Ovary (tissue), 9 donors: ENCODE data around the gene SYPL1. TPM values are rescaled to one million over a fixed set of nuclear protein-coding genes. Genes with fewer than 3 reads are reported as not detected.

Experiments used
- DNase-seq, 5 donors: peaks; one replicate each; pipeline ENCODE4 v3.0.0-alpha.2; 2019 to 2020
- H3K27ac ChIP-seq, 2 donors: fragments of 200-600 bp; one replicate each; pipeline versions ENCODE4 v1.5.1 to v1.8.0; 2019 to 2022
- H3K27me3 ChIP-seq: fragments of 200-600 bp; one replicate; pipeline ENCODE4 v1.8.0; 2022
- H3K36me3 ChIP-seq: fragments of 200-600 bp; sonication (generic); one replicate; pipeline ENCODE4 v1.5.1; 2019
- H3K4me1 ChIP-seq: one replicate; pipeline ENCODE4 v1.8.1; 2013; ENCODE audit warnings: mild to moderate bottlenecking, moderate library complexity; ENCODE audit not compliant: insufficient read depth
- H3K4me3 ChIP-seq: fragments of 200-600 bp; sonication (generic); one replicate; pipeline ENCODE4 v1.5.1; 2017
- H3K9me3 ChIP-seq, 2 donors: fragments of 200-600 bp in 1 of 2; sonication (generic) in 1 of 2; one replicate each; pipeline versions ENCODE4 v1.5.1 to v1.8.1; 2013 to 2019; ENCODE audit warnings: mild to moderate bottlenecking in 1 of 2, moderate library complexity in 1 of 2
- CTCF ChIP-seq, 3 donors: fragments of 450-650 bp in 2 of 3; fragments of 200-600 bp in 1 of 3; IDR thresholded peaks; one replicate each; pipeline versions ENCODE4 v1.5.1 to v1.8.0; 2016 to 2022; ENCODE audit warnings: antibody characterized with exemption in 3 of 3, mild to moderate bottlenecking in 1 of 3
- EP300 ChIP-seq: sonication (generic); formaldehyde crosslinking; IDR thresholded peaks from one replicate; pipeline ENCODE4 v1.6.1; 2017; ENCODE audit warnings: antibody characterized with exemption
- POLR2A ChIP-seq: fragments of 450-650 bp; IDR thresholded peaks from one replicate; pipeline ENCODE4 v1.6.1; 2017; ENCODE audit warnings: antibody characterized with exemption, mild to moderate bottlenecking, moderate library complexity
- WGBS, 3 donors: extraction: QIAGEN DNeasy Blood & Tissue Kit in 1 of 3; methylation state at CpG; one replicate each; pipeline versions ENCODE4 v1.1.5 to v1.1.7; 2013 to 2017; 5-methylcytosine and 5-hydroxymethylcytosine counted together
- intact Hi-C, 4 donors: fragments of 100-400 bp; cut with DNase I; formaldehyde crosslinking; loops; one replicate each; pipeline versions ENCODE4 v1.11.0 to v1.15.1; 2022 to 2023
- polyA plus RNA-seq, 2 donors: library from polyadenylated mRNA; stranded (reverse); fragments of 200-250 nt in 1 of 2; fragments of 350-450 nt in 1 of 2; fragmentation: Illumina TruSeq in 1 of 2; extraction: RNeasy Lipid Tissue Mini Kit (QIAGEN cat#74804) in 1 of 2; gene quantifications; one replicate each; pipeline ENCODE4 v1.2.3, GENCODE V29; 2013 to 2014
- total RNA-seq, 7 donors: library from RNA; depleted of rRNA in 2 of 7; stranded (reverse); fragments of >200 nt in 2 of 7; fragmentation: NEBNext Ultra II Directional in 3 of 7; extraction: Animal tissue kit (Norgen Biotek cat#: 25700) in 3 of 7; gene quantifications; one replicate each; pipeline versions ENCODE4 v1.1.0 to v1.2.4, GENCODE V29; 2016 to 2023
- donor health status: DM: no; HTN: no; CAD: no; lungs with moderate emphysema.
- donor health status: DM: no; HTN: no; CAD: no.
- donor health status: Bipolar disorder and iron deficiency.
- donor health status: DM: yes; HTN: yes; CAD: no.
- donor health status: DM: no; HTN: no; CAD: no.
- donor health status: DM: yes; HTN: yes; CAD: no.

Gene SYPL1
- total and polyA plus RNA-seq, 9 donors: 71.5 to 127 (median 83.5) TPM

GRCh38 chr7:106047818-106048705 is 64.0 kb downstream of the SYPL1 start:
- DNase-seq: no peak
- WGBS, 3 donors: 81 to 85% (median 83%) methylated on average over 10 of the region's 10 CpGs
- H3K9me3 ChIP-seq: no peaks in the 10 kb centered on the region
- TF ChIP-seq CTCF (IDR thresholded peaks at IDR 0.05) (no peak), EP300 (no peak), POLR2A (no peak)
- intact Hi-C loops: loop anchor here in 3 of 4 donors (5.0 to 10.0 kb wide), 3 partner anchors 281 to 396 kb away; no protein-coding TSS in a partner anchor
- peaks cover 1% of the 10 kb centered on the region for H3K4me1 ChIP-seq
- H3K4me3 ChIP-seq: no peak overlapping the region
- no peaks in the 10 kb centered on the region for H3K27me3 ChIP-seq
- H3K36me3 ChIP-seq: no peaks in the 10 kb centered on the region
- H3K27ac ChIP-seq: no peak overlapping the region

GRCh38 chr7:106047184-106047583 is 64.9 kb downstream of the SYPL1 start:
- Histone ChIP-seq H3K4me3 (no peak overlapping the region), H3K27ac (no peak overlapping the region), H3K36me3 (no peaks in the 10 kb centered on the region), H3K9me3 (no peaks in the 10 kb centered on the region), H3K4me1 (peaks cover 3% of the 10 kb centered on the region), H3K27me3 (no peaks in the 10 kb centered on the region)
- intact Hi-C loops: loop anchor here in 3 of 4 donors (5.0 to 10.0 kb wide), 3 partner anchors 280 to 395 kb away; no protein-coding TSS in a partner anchor
- 78 to 86% (median 84%) methylated on average over 5 of the region's 5 CpGs for WGBS, 3 donors
- no peak for DNase-seq
- TF ChIP-seq EP300 (no peak), POLR2A (no peak), CTCF (IDR thresholded peaks at IDR 0.05) (no peak)

- H3K27me3 ChIP-seq: no peaks in the 10 kb centered on the region
- no peak overlapping the region for H3K4me3 ChIP-seq
- H3K27ac ChIP-seq: no peak overlapping the region
- peaks cover 13% of the 10 kb centered on the region for H3K4me1 ChIP-seq
- no peak for DNase-seq
- TF ChIP-seq CTCF (IDR thresholded peaks at IDR 0.05) (no peak), POLR2A (no peak), EP300 (no peak)
- no peaks in the 10 kb centered on the region for H3K9me3 ChIP-seq
- intact Hi-C loops: loop anchor here in 3 of 4 donors (5.0 to 10.0 kb wide), 3 partner anchors 278 to 393 kb away; no protein-coding TSS in a partner anchor
- 26 to 34% (median 33%) methylated on average over 1 of the region's 1 CpG for WGBS, 3 donors
- H3K36me3 ChIP-seq: no peaks in the 10 kb centered on the region
These were observed 66.5 kb downstream of the SYPL1 start for GRCh38 chr7:106045586-106045985.

- Histone ChIP-seq H3K4me1 (peaks cover 14% of the 10 kb centered on the region), H3K27me3 (no peaks in the 10 kb centered on the region), H3K4me3 (no peak overlapping the region), H3K9me3 (no peaks in the 10 kb centered on the region), H3K36me3 (no peaks in the 10 kb centered on the region), H3K27ac (no peak overlapping the region)
- WGBS, 3 donors: 51 to 55% (median 52%) methylated on average over 2 of the region's 2 CpGs
- DNase-seq: no peak
- intact Hi-C loops: loop anchor here in 3 of 4 donors (5.0 to 10.0 kb wide), 3 partner anchors 278 to 393 kb away; no protein-coding TSS in a partner anchor
- no peak for TF ChIP-seq POLR2A
- no peak for TF ChIP-seq CTCF (IDR thresholded peaks at IDR 0.05)
- TF ChIP-seq EP300: no peak
These were observed 67.0 kb downstream of the SYPL1 start for GRCh38 chr7:106045139-106045538.
